Urinary bladder (tissue), 4 donors: ENCODE data around the gene TMC1. TPM values are rescaled to one million over a fixed set of nuclear protein-coding genes. Genes with fewer than 3 reads are reported as not detected.

Experiments
- DNase-seq: peaks from one replicate; pipeline ENCODE4 v3.0.0-alpha.2; 2015; ENCODE audit errors: extremely low spot score
- H3K27ac ChIP-seq: one replicate; pipeline ENCODE4 v1.5.1; 2013; ENCODE audit warnings: low read depth, mild to moderate bottlenecking, moderate library complexity
- H3K36me3 ChIP-seq: one replicate; pipeline ENCODE4 v1.6.1; 2013; ENCODE audit warnings: mild to moderate bottlenecking, moderate library complexity; ENCODE audit not compliant: insufficient read depth
- H3K4me1 ChIP-seq: one replicate; pipeline ENCODE4 v1.6.1; 2013; ENCODE audit warnings: mild to moderate bottlenecking, moderate library complexity; ENCODE audit not compliant: insufficient read depth
- H3K4me3 ChIP-seq: one replicate; pipeline ENCODE4 v1.5.1; 2013; ENCODE audit warnings: low read depth, low read length
- WGBS: extraction: QIAGEN DNeasy Blood & Tissue Kit; methylation state at CpG from one replicate; pipeline ENCODE4 v1.1.7; 2013; 5-methylcytosine and 5-hydroxymethylcytosine counted together
- polyA plus RNA-seq: library from polyadenylated mRNA; stranded (reverse); fragments of 200-250 nt; gene quantifications from one replicate; pipeline ENCODE4 v1.2.3, GENCODE V29; 2013
- total RNA-seq: library from RNA; depleted of rRNA; stranded (reverse); fragments of >200 nt; gene quantifications from one replicate; pipeline ENCODE4 v1.2.3, GENCODE V29; 2014
- donor health status: healthy with polysubstance abuse.
- donor health status: healthy.

TMC1 gene
- total and polyA plus RNA-seq, 2 donors, result 0.66 to 1.9 TPM

- H3K4me3 ChIP-seq, result no peak overlapping the region
- 98% methylated on average over 7 of the region's 7 CpGs for WGBS
- H3K27ac ChIP-seq, result no peak overlapping the region
- no peaks in the 10 kb centered on the region for H3K4me1 ChIP-seq
- H3K36me3 ChIP-seq, result no peaks in the 10 kb centered on the region
- no peak for DNase-seq
Observed at GRCh38 chr9:72565535-72565934, 44.1 kb downstream of the TMC1 start.

- H3K27ac ChIP-seq, result no peak overlapping the region
- H3K4me1 ChIP-seq, result no peaks in the 10 kb centered on the region
- H3K36me3 ChIP-seq, result no peaks in the 10 kb centered on the region
- no peak overlapping the region for H3K4me3 ChIP-seq
- 85% methylated on average over 3 of the region's 3 CpGs for WGBS
- no peak for DNase-seq
Observed at GRCh38 chr9:72574156-72574810, 52.9 kb downstream of the TMC1 start.

GRCh38 chr9:72575666-72576065 is 54.3 kb downstream of the TMC1 start:
- peaks cover under 1% of the 10 kb centered on the region for H3K4me1 ChIP-seq
- H3K4me3 ChIP-seq, result no peak overlapping the region
- no peaks in the 10 kb centered on the region for H3K36me3 ChIP-seq
- H3K27ac ChIP-seq, result no peak overlapping the region
- DNase-seq, result no peak
- 74% methylated on average over 2 of the region's 2 CpGs for WGBS

GRCh38 chr9:72576087-72576486 is 54.7 kb downstream of the TMC1 start:
- peak overlapping the region; percentile 27 for H3K27ac ChIP-seq
- H3K4me1 ChIP-seq, result peaks cover 2% of the 10 kb centered on the region
- no peaks in the 10 kb centered on the region for H3K36me3 ChIP-seq
- 70% methylated on average over 2 of the region's 2 CpGs for WGBS
- no peak overlapping the region for H3K4me3 ChIP-seq
- DNase-seq, result no peak

- WGBS, result 9% methylated on average over 4 of the region's 4 CpGs
- H3K4me3 ChIP-seq, result no peak overlapping the region
- DNase-seq, result peak; percentile 62
- H3K27ac ChIP-seq, result peak overlapping the region; percentile 11
- H3K4me1 ChIP-seq, result peaks cover 2% of the 10 kb centered on the region
- no peaks in the 10 kb centered on the region for H3K36me3 ChIP-seq
Observed at GRCh38 chr9:72577212-72577753, 55.9 kb downstream of the TMC1 start.

- WGBS, result 73% methylated on average over 4 of the region's 4 CpGs
- Histone ChIP-seq H3K4me1 (peaks cover 2% of the 10 kb centered on the region), H3K4me3 (no peak overlapping the region), H3K27ac (peak overlapping the region; percentile 15), H3K36me3 (peaks cover under 1% of the 10 kb centered on the region)
- DNase-seq, result no peak
Observed at GRCh38 chr9:72579190-72579589, 57.8 kb downstream of the TMC1 start.

- Histone ChIP-seq H3K36me3 (peaks cover 1% of the 10 kb centered on the region), H3K4me1 (peaks cover 2% of the 10 kb centered on the region), H3K27ac (no peak overlapping the region), H3K4me3 (no peak overlapping the region)
- WGBS, result 90% methylated on average over 3 of the region's 3 CpGs
- no peak for DNase-seq
Observed at GRCh38 chr9:72579880-72580550, 58.6 kb downstream of the TMC1 start.

GRCh38 chr9:72581694-72582093 is 60.3 kb downstream of the TMC1 start:
- 88% methylated on average over 9 of the region's 9 CpGs for WGBS
- no peak for DNase-seq
- Histone ChIP-seq H3K27ac (no peak overlapping the region), H3K4me1 (peaks cover 2% of the 10 kb centered on the region), H3K36me3 (peaks cover 1% of the 10 kb centered on the region), H3K4me3 (no peak overlapping the region)

GRCh38 chr9:72583370-72583769 is 62.0 kb downstream of the TMC1 start:
- H3K4me3 ChIP-seq, result no peak overlapping the region
- peaks cover 1% of the 10 kb centered on the region for H3K36me3 ChIP-seq
- no peak overlapping the region for H3K27ac ChIP-seq
- no peak for DNase-seq
- H3K4me1 ChIP-seq, result peaks cover 2% of the 10 kb centered on the region

GRCh38 chr9:72586388-72587130 is 65.2 kb downstream of the TMC1 start:
- DNase-seq, result no peak
- no peaks in the 10 kb centered on the region for H3K4me1 ChIP-seq
- H3K27ac ChIP-seq, result peak overlapping the region; percentile 60
- H3K36me3 ChIP-seq, result peaks cover 1% of the 10 kb centered on the region
- no peak overlapping the region for H3K4me3 ChIP-seq
- WGBS, result 90% methylated on average over 5 of the region's 5 CpGs

GRCh38 chr9:72588336-72588735 is 66.9 kb downstream of the TMC1 start:
- H3K36me3 ChIP-seq, result peaks cover 1% of the 10 kb centered on the region
- no peak overlapping the region for H3K4me3 ChIP-seq
- DNase-seq, result no peak
- no peaks in the 10 kb centered on the region for H3K4me1 ChIP-seq
- no peak overlapping the region for H3K27ac ChIP-seq

- H3K36me3 ChIP-seq, result no peaks in the 10 kb centered on the region
- H3K4me3 ChIP-seq, result no peak overlapping the region
- 46% methylated on average over 2 of the region's 2 CpGs for WGBS
- H3K4me1 ChIP-seq, result no peaks in the 10 kb centered on the region
- DNase-seq, result no peak
- no peak overlapping the region for H3K27ac ChIP-seq
Observed at GRCh38 chr9:72589667-72590521, 68.5 kb downstream of the TMC1 start.

- Histone ChIP-seq H3K27ac (no peak overlapping the region), H3K4me3 (no peak overlapping the region), H3K4me1 (no peaks in the 10 kb centered on the region), H3K36me3 (no peaks in the 10 kb centered on the region)
- no peak for DNase-seq
- 97% methylated on average over 3 of the region's 3 CpGs for WGBS
Observed at GRCh38 chr9:72590824-72591223, 69.4 kb downstream of the TMC1 start.
